CD4-positive, alpha-beta memory T cell (primary cell): Measurements from ENCODE around the gene PPT2. TPM values are rescaled to one million over a fixed set of nuclear protein-coding genes. Genes with fewer than 3 reads are reported as not detected.
"Not testable (repeated sequence)": the region's sequence is repeated elsewhere in the genome, so short reads cannot be mapped to it uniquely, and the experiment has no call there.

Experiments used
- CTCF ChIA-PET: fragments of 350-600 bp; sonication (Branson Sonifier 250); formaldehyde crosslinking; loops from one replicate; lab custom pipeline; 2021; ENCODE audit warnings: inconsistent platforms; ENCODE audit not compliant: partially characterized antibody; lab: Charles Lee
- POLR2A ChIA-PET: fragments of 350-600 bp; sonication (Branson Sonifier 250); formaldehyde crosslinking; loops from one replicate; lab custom pipeline; 2021; ENCODE audit not compliant: partially characterized antibody; lab: Charles Lee
- DNase-seq, 5 donors: peaks; one replicate each; pipeline versions ENCODE4 v3.0.0 to v3.0.0-alpha.2; 2020 to 2022; ENCODE audit warnings: mixed read lengths in 1 of 5
- H3K27ac ChIP-seq: one replicate; pipeline ENCODE4 v1.7.0; 2013; ENCODE audit warnings: low read depth, low read length
- H3K27me3 ChIP-seq: 2 replicates; pipeline ENCODE4 v1.7.0; 2013; ENCODE audit warnings: mild to moderate bottlenecking, low read length, moderate library complexity; ENCODE audit not compliant: insufficient read depth
- H3K36me3 ChIP-seq: 2 replicates; pipeline ENCODE4 v1.7.0; 2013; ENCODE audit warnings: mild to moderate bottlenecking, low read length, moderate library complexity; ENCODE audit not compliant: insufficient read depth
- H3K4me1 ChIP-seq: 2 replicates; pipeline ENCODE4 v1.7.0; 2013; ENCODE audit warnings: mild to moderate bottlenecking, low read length, moderate library complexity; ENCODE audit not compliant: insufficient read depth
- H3K4me3 ChIP-seq, 2 donors: one replicate each; pipeline ENCODE4 v1.7.0; 2013; ENCODE audit warnings: low read length in 2 of 2, mild to moderate bottlenecking in 1 of 2
- H3K9me3 ChIP-seq, 2 donors: one replicate each; pipeline ENCODE4 v1.7.0; 2013; ENCODE audit warnings: low read length in 2 of 2, control low read depth in 1 of 2; ENCODE audit not compliant: control insufficient read depth in 1 of 2
- H3K27ac Mint-ChIP-seq, 7 donors: one replicate each; pipeline ENCODE4 v1.8.0; 2020 to 2021; ENCODE audit warnings: mixed read lengths in 7 of 7, mild to moderate bottlenecking in 6 of 7, inconsistent platforms in 3 of 7, moderate library complexity in 3 of 7
- H3K27me3 Mint-ChIP-seq, 2 donors: one replicate each; pipeline ENCODE4 v1.8.0; 2020 to 2021; ENCODE audit warnings: mixed read lengths in 2 of 2
- H3K36me3 Mint-ChIP-seq, 2 donors: one replicate each; pipeline ENCODE4 v1.8.0; 2020 to 2021; ENCODE audit warnings: mixed read lengths in 2 of 2, inconsistent platforms in 1 of 2, mild to moderate bottlenecking in 1 of 2
- H3K4me1 Mint-ChIP-seq, 4 donors: one replicate each; pipeline ENCODE4 v1.8.0; 2020 to 2021; ENCODE audit warnings: mixed read lengths in 4 of 4, mild to moderate bottlenecking in 1 of 4
- H3K4me3 Mint-ChIP-seq, 8 donors: one replicate each; pipeline ENCODE4 v1.8.0; 2020 to 2021; ENCODE audit warnings: mixed read lengths in 8 of 8, mild to moderate bottlenecking in 7 of 8, moderate library complexity in 6 of 8, inconsistent platforms in 3 of 8
- H3K9me3 Mint-ChIP-seq, 8 donors: one replicate each; pipeline ENCODE4 v1.8.0; 2020 to 2021; ENCODE audit warnings: mixed read lengths in 8 of 8, mild to moderate bottlenecking in 5 of 8, inconsistent platforms in 3 of 8, moderate library complexity in 1 of 8
- intact Hi-C: fragments of 100-400 bp; cut with micrococcal nuclease; formaldehyde crosslinking; loops from one replicate; pipeline ENCODE4 v1.15.1; 2023
- polyA plus RNA-seq, 2 donors: library from polyadenylated mRNA; unstranded; fragments of 300-500 nt; fragmentation: Illumina TruSeq; gene quantifications; one replicate each; pipeline ENCODE4 v1.2.3, GENCODE V29; 2021
- total RNA-seq, 2 experiments: library from RNA; stranded (reverse); gene quantifications; one replicate each; pipeline ENCODE4 v1.2.3, GENCODE V29; 2021

The PPT2 gene
- total and polyA plus RNA-seq, 4 experiments from 2014 or later, result 3.8 to 15.4 (median 8.2) TPM

GRCh38 chr6:32190054-32190851 is 36.3 kb downstream of the PPT2 start, which contains the start of gene PBX2:
Gene PBX2, minus strand, starts transcription at chr6:32190202. Its CDS starts 287 bp downstream, at chr6:32189915.
- H3K4me3 ChIP-seq, result peak within 1 kb of the TSS; percentile 81 to 99
- no peaks in the 10 kb centered on the region for H3K27me3 ChIP-seq
- no peaks in the 10 kb centered on the region for H3K9me3 ChIP-seq
- intact Hi-C loops, result loop anchor here (1.0 to 10.0 kb wide), 5 partner anchors 12 to 1225 kb away; partner anchors contain the start of genes ATF6B, CUTA, HSD17B8 and PHF1
- peak within 1 kb of the TSS; percentile 98 for H3K27ac ChIP-seq
- peaks cover 64% of the 10 kb centered on the region for H3K4me1 ChIP-seq
- peak; percentile 73 to 85 (median 76) for DNase-seq
- peak within 1 kb of the TSS; percentile 93 to 100 (median 99) for H3K27ac Mint-ChIP-seq
- peaks cover 48 to 85% (median 54%) of the 10 kb centered on the region in 4 donors for H3K4me1 Mint-ChIP-seq
- peak within 1 kb of the TSS; percentile 98 to 100 (median 99) for H3K4me3 Mint-ChIP-seq
- H3K9me3 Mint-ChIP-seq, result peaks cover 0 to 2% (median 0%) of the 10 kb centered on the region in 8 donors
- peaks cover 53 to 63% of the 10 kb centered on the region in 2 donors for H3K36me3 Mint-ChIP-seq
- peaks cover 22% of the 10 kb centered on the region for H3K36me3 ChIP-seq
- ChIA-PET POLR2A (interaction anchor here (0.9 to 12.7 kb wide), 12 partner anchors 11 to 1087 kb away, joined by 3 to 408 read pairs (median 5); partner anchors contain the start of genes AGPAT1, ATF6B, B3GALT4 and BAG6), CTCF (interaction anchor here (0.9 to 3.3 kb wide), 4 partner anchors 10 to 72 kb away, joined by 3 to 18 read pairs (median 8); no protein-coding TSS in a partner anchor)
- H3K27me3 Mint-ChIP-seq, result no peaks in the 10 kb centered on the region

DNA sequence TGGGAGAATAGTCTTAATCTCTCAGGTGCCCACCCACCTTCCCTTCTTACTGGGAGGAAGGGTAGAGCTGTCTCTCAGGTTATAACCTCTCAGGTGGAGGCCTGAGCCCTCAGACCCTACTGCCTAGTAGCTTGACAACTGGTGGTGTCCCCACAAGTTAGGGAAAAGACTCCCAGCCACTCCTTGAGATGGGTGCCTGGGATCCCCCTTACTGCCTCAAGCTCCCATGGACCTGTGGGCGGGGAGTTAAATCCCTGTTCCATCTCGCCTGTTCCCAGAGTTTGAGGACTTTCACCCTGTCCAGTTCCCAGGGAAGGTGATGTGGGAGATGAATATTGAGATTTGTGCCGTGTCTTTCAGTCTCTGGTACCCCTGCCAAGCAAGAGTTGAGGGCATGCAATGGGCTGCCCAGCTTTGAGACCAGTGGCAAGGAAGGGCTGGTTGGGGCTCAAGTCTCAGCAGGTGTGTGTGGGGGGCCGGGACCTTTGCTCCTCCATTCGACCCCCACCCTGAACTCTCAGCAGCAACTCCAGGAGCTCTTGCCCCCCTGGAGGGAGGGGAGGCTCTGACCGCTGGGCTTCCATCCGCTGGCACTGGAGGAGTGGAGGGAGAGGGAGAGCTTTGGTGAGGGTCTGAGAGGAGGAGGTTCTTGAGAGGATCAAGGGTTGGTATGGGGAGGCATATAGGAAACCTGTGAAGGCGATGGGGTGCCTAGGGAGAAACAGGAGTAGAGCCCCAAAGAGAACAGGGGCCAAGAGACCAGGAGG is 37.2 kb downstream of the PPT2 start:
- ChIA-PET POLR2A (interaction anchor here (0.7 to 12.7 kb wide), 11 partner anchors 11 to 1086 kb away, joined by 3 to 408 read pairs (median 7); partner anchors contain the start of genes AGPAT1, ATF6B, B3GALT4 and BAG6), CTCF (interaction anchor here (0.9 to 3.3 kb wide), 3 partner anchors 11 to 73 kb away, joined by 3 to 18 read pairs (median 13); no protein-coding TSS in a partner anchor)
- peaks cover 42 to 85% (median 50%) of the 10 kb centered on the region in 4 donors for H3K4me1 Mint-ChIP-seq
- no peaks in the 10 kb centered on the region for H3K27me3 Mint-ChIP-seq
- peaks cover 46 to 57% of the 10 kb centered on the region in 2 donors for H3K36me3 Mint-ChIP-seq
- H3K4me3 Mint-ChIP-seq, result peak overlapping the region; percentile 98 to 100 (median 99)
- DNase-seq, result no peak
- H3K9me3 Mint-ChIP-seq, result peaks cover 0 to 2% (median 0%) of the 10 kb centered on the region in 8 donors
- H3K36me3 ChIP-seq, result peaks cover 19% of the 10 kb centered on the region
- H3K4me3 ChIP-seq, result peak overlapping the region; percentile 81 to 99
- peak overlapping the region; percentile 92 to 100 (median 99) for H3K27ac Mint-ChIP-seq
- H3K27ac ChIP-seq, result peak overlapping the region; percentile 98
- H3K4me1 ChIP-seq, result peaks cover 59% of the 10 kb centered on the region
- intact Hi-C loops, result loop anchor here (1.0 to 10.0 kb wide), 5 partner anchors 13 to 1224 kb away; partner anchors contain the start of genes ATF6B, CUTA, HSD17B8 and PHF1
- no peaks in the 10 kb centered on the region for H3K9me3 ChIP-seq
- H3K27me3 ChIP-seq, result no peaks in the 10 kb centered on the region

DNA sequence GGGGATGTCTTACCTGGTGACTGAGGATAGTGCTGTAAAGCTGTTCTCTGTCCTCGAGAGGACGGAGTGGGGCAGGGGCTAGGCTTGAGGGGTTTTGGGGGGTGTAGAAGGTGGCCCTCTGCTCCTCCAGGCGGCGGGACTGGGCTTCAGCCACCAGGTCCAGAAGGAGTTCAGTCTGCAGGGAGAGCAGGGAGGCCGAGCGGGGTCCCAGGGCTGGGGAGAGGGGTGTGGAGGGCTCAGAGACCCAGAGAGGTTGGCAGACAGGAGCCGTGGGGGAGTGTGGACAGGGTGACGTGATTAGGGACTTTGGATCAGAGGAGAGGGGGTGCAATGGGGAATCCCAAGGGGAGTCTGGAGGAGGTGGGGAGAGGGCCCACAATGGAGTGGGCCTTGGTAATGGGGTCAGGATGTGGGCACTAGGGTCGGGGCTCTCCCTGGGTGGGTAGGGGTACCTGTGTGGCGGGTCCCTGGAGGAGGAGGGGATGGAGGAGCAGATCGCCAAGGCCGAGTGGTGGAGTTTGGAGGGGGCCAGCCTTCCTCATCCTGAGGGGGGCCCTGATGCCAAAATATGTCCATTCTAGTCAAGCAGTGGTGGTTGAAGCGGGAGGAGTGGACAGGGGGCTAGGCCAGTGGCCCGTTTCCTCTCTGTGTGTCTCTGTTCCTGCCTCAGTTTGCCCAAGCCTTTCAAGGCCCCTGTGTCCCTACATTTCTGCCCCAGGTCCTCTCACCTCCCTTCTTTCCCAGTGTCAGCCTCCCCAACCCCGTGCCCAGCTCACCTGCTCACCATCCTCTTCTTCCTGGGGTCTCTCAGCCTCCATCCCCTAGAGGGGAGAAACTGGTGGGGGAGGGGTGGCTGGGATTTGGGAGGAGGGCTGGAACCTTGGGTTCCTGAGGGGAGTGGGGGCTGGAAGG is 38.0 kb downstream of the PPT2 start:
- Mint-ChIP-seq H3K27ac (peak overlapping the region; percentile 92 to 100 (median 99)), H3K27me3 (no peaks in the 10 kb centered on the region), H3K36me3 (peaks cover 37 to 48% of the 10 kb centered on the region in 2 donors), H3K4me1 (peaks cover 37 to 84% (median 46%) of the 10 kb centered on the region in 4 donors), H3K4me3 (peak overlapping the region; percentile 98 to 100 (median 99)), H3K9me3 (no peaks in the 10 kb centered on the region)
- Histone ChIP-seq H3K9me3 (no peaks in the 10 kb centered on the region), H3K27me3 (no peaks in the 10 kb centered on the region), H3K27ac (peak overlapping the region; percentile 98), H3K4me3 (peak overlapping the region; percentile 81 to 99), H3K4me1 (peaks cover 55% of the 10 kb centered on the region), H3K36me3 (peaks cover 11% of the 10 kb centered on the region)
- intact Hi-C loops, result loop anchor here (2.0 to 10.0 kb wide), 3 partner anchors 233 to 1223 kb away; partner anchors contain the start of genes CUTA, HSD17B8, NELFE and PHF1
- peak in 1 of 5 donors; percentile 70 for DNase-seq
- CTCF ChIA-PET, result interaction anchor here (1.0 to 3.3 kb wide), 5 partner anchors 13 to 74 kb away, joined by 3 to 13 read pairs (median 5); partner anchors contain the start of gene RNF5
- POLR2A ChIA-PET, result interaction anchor here (0.6 to 12.7 kb wide), 16 partner anchors 12 to 782 kb away, joined by 3 to 408 read pairs (median 5); partner anchors contain the start of genes AGPAT1, ATF6B, DXO and FKBPL

GRCh38 chr6:32192608-32193039 is 38.7 kb downstream of the PPT2 start, which contains the start of gene GPSM3:
Gene GPSM3, minus strand, starts transcription at chr6:32192643. Its CDS starts 130 bp downstream, at chr6:32192513.
- Mint-ChIP-seq H3K27ac (peak within 1 kb of the TSS; percentile 92 to 100 (median 99)), H3K9me3 (no peaks in the 10 kb centered on the region), H3K36me3 (peaks cover 30 to 42% of the 10 kb centered on the region in 2 donors), H3K4me3 (peak within 1 kb of the TSS; percentile 98 to 100 (median 99)), H3K27me3 (no peaks in the 10 kb centered on the region), H3K4me1 (peaks cover 32 to 78% (median 39%) of the 10 kb centered on the region in 4 donors)
- intact Hi-C loops, result loop anchor here (2.0 to 10.0 kb wide), 3 partner anchors 234 to 1222 kb away; partner anchors contain the start of genes CUTA, HSD17B8, NELFE and PHF1
- peak; percentile 60 to 75 (median 68) for DNase-seq
- Histone ChIP-seq H3K4me1 (peaks cover 52% of the 10 kb centered on the region), H3K27me3 (no peaks in the 10 kb centered on the region), H3K9me3 (no peaks in the 10 kb centered on the region), H3K27ac (peak within 1 kb of the TSS; percentile 98), H3K4me3 (peak within 1 kb of the TSS; percentile 81 to 99), H3K36me3 (peaks cover 4% of the 10 kb centered on the region)
- ChIA-PET CTCF (interaction anchor here (0.9 to 3.3 kb wide), 6 partner anchors 12 to 74 kb away, joined by 3 to 13 read pairs (median 5); partner anchors contain the start of gene RNF5), POLR2A (interaction anchor here (0.6 to 12.7 kb wide), 17 partner anchors 13 to 781 kb away, joined by 3 to 408 read pairs (median 5); partner anchors contain the start of genes AGPAT1, ATF6B, DXO and FKBPL)

DNA sequence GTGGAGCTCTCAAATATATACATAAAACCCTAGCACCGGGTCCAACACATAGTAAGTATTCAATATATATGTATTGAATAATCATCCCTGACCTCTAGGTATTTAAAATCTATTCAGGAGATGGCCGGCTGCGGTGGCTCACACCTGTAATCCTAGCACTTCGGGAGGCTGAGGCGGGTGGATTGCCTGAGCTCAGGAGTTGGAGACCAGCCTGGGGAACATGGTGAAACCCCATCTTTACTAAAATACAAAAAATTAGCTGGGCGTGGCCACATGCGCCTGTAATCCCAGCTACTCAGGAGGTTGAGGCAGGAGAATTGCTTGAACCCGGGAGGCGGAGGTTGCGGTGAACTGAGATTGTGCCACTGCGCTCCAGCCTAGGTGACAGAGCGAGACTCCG is 39.2 kb downstream of the PPT2 start:
- peak overlapping the region; percentile 92 to 100 (median 99) for H3K27ac Mint-ChIP-seq
- intact Hi-C loops, result loop anchor here (2.0 to 10.0 kb wide), 3 partner anchors 234 to 1222 kb away; partner anchors contain the start of genes CUTA, HSD17B8, NELFE and PHF1
- H3K9me3 ChIP-seq, H3K36me3 ChIP-seq, H3K27me3 ChIP-seq, H3K27me3 Mint-ChIP-seq, DNase-seq, H3K9me3 Mint-ChIP-seq: not testable (repeated sequence)
- peaks cover 47% of the 10 kb centered on the region for H3K4me1 ChIP-seq
- CTCF ChIA-PET, result interaction anchor here (0.9 to 3.3 kb wide), 6 partner anchors 13 to 75 kb away, joined by 3 to 13 read pairs (median 5); partner anchors contain the start of gene RNF5
- peak overlapping the region; percentile 98 for H3K27ac ChIP-seq
- peak overlapping the region; percentile 81 to 99 for H3K4me3 ChIP-seq
- peaks cover 29 to 40% of the 10 kb centered on the region in 2 donors for H3K36me3 Mint-ChIP-seq
- H3K4me3 Mint-ChIP-seq, result peak overlapping the region; percentile 98 to 100 (median 99)
- POLR2A ChIA-PET, result interaction anchor here (0.7 to 12.7 kb wide), 15 partner anchors 12 to 781 kb away, joined by 3 to 408 read pairs (median 5); partner anchors contain the start of genes AGPAT1, ATF6B, DXO and FKBPL
- peaks cover 31 to 75% (median 36%) of the 10 kb centered on the region in 4 donors for H3K4me1 Mint-ChIP-seq
